H1 (cell line): ENCODE measurements around the gene FHOD1. TPM values are rescaled to one million over a fixed set of nuclear protein-coding genes. Genes with fewer than 3 reads are reported as not detected.

Experiments used
- CBX5 ChIP-seq: fragments of 300-800, 300-1000 bp; sonication (generic); IDR thresholded peaks from 2 replicates; pipeline ENCODE4 v1.7.1; 2016; ENCODE audit warnings: antibody characterized with exemption, low read length, low read depth
- USF2 ChIP-seq: IDR thresholded peaks from 2 replicates; pipeline ENCODE4 v1.6.1; 2011; ENCODE audit warnings: low read length, improper control_type of control experiment
- polyA plus RNA-seq, 7 experiments: library from polyadenylated mRNA; depleted of rRNA in 3 of 7; stranded (reverse) in 5 of 7; unstranded in 2 of 7; fragments of >200 nt in 5 of 7; fragments of 200-250 nt in 2 of 7; gene quantifications; 1 replicate in 5 of 7; 2 replicates in 1 of 7; 4 replicates in 1 of 7; pipeline versions ENCODE4 v1.2.1 to v1.2.3, GENCODE V29; 2011 to 2013; ENCODE audit warnings: missing spikeins in 2 of 7, mixed read lengths in 2 of 7
- total RNA-seq: library from RNA; stranded (reverse); fragmentation: NEBNext Ultra II Directional; extraction: Animal tissue kit (Norgen Biotek cat#: 25700); gene quantifications from 2 replicates; pipeline ENCODE4 v1.2.1, GENCODE V29; 2021

The FHOD1 gene
- total and polyA plus RNA-seq, 2 of the 8 experiments (the other 6 are each of a cell fraction or from before 2014, with no cell fraction given), result 31.3 to 60.7 TPM

DNA sequence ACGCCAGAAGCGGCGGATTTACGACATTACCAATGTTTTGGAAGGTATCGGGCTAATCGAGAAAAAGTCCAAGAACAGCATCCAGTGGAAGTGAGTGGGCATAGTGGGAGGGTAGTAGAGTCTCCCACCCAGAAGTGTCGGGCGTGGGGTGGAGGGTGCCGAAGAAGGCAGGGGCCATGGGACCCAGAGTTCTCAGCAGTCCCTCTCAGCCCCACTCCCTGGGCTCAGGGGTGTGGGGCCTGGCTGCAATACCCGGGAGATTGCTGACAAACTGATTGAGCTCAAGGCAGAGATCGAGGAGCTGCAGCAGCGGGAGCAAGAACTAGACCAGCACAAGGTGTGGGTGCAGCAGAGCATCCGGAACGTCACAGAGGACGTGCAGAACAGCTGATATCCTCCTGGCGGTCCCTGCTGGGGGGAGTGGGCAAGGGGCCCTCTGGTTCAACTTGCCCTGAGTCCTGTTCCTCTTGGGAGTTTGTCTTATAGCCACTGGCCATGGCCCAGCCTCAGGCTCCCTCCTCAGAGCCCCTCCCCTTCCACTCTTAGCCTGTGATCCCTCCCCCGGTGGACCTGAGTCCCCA is 54.4 kb downstream of the FHOD1 start (continued):
- TF ChIP-seq USF2 (no peak), CBX5 (no peak)
